ENCODE results near the gene TTC31.
"Not testable (repeated sequence)": the region's sequence is repeated elsewhere in the genome, so short reads cannot be mapped to it uniquely, and the experiment has no call there.

TTC31 gene

DNA sequence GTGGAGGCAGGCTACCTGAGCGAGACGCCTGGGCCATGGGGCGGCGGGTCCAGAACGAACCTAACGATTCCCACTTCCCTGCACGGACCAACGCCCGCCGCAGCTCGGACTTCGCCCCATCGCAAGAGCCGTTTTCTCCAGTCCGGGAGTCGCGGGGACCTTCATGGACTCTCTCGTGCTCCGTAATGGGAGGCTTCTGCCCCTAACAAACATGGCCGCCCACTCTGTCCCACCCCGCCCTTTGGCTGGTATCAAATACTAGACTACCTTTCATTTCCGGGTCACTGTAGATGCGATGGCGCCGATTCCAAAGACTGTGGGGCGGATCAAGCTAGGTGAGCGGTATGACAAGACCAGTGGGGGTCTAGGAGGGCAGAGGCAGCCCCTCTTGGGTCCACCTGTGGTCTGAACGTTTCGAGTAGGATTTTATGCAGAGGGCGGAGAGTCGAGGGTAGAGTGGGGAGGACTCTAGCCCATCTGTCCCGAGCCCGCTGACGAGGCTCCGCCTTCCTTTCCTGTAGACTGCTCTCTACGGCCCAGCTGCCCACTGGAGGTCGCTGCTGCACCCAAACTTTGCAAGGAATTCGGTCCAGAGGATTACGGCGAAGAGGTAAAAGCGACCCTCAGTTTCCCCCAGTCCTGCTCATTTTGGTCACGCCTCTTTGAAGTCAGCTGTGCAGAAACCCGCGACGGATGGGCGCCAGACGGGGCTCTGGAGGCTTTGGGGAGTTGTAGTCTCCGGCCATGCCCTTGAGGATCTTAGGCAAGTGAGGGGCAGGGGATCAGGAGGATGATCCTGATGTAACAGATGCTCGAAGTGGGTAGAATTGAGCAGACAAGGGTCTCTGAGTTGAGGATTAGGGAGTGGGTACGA lies at the start of gene TTC31, which contains the start of gene CCDC142:
Gene TTC31, plus strand, starts transcription at position 281 of the 874 bp plus-strand sequence. Its CDS starts 15 bp downstream, at position 296.
Gene CCDC142, minus strand, starts transcription at position 198 of the 874 bp plus-strand sequence. Its CDS starts 161 bp downstream, at position 37.
- peak; percentile 95 for DNase-seq

DNA sequence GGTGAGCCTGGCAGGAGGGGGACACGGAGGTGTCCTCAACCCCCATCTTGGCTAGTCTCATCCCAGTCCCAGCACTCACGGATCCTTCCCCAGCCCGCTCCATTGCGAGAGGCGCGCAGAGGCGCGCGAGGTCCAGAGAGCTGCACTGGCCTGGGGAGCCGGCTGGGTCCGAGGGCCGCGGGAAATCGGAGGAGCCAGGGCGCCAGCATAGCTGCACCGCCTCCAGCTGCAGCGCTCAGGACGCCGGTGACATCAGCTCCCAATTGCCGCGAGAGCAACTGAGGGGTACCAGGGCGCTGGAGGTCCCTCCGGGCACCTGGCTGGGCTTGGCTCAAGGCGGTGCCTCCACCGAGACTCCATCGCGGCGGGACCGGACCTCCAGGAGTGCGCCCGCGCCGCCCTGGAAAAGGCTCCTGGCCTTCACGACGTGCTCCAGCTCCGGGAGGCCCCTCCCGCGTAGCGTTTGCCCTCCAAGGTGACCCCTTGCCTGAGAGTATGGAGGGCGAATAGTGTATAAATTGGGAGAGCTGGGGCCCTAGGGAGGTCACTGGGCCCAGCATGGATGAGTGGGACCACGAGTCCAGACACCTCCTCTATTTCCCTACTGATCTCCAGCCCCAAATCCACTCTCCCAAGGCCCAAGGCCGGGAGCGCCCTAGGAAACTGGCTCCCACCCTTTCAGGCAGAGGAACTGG lies 46.6 kb upstream of the TTC31 start:
- no peak for DNase-seq

DNA sequence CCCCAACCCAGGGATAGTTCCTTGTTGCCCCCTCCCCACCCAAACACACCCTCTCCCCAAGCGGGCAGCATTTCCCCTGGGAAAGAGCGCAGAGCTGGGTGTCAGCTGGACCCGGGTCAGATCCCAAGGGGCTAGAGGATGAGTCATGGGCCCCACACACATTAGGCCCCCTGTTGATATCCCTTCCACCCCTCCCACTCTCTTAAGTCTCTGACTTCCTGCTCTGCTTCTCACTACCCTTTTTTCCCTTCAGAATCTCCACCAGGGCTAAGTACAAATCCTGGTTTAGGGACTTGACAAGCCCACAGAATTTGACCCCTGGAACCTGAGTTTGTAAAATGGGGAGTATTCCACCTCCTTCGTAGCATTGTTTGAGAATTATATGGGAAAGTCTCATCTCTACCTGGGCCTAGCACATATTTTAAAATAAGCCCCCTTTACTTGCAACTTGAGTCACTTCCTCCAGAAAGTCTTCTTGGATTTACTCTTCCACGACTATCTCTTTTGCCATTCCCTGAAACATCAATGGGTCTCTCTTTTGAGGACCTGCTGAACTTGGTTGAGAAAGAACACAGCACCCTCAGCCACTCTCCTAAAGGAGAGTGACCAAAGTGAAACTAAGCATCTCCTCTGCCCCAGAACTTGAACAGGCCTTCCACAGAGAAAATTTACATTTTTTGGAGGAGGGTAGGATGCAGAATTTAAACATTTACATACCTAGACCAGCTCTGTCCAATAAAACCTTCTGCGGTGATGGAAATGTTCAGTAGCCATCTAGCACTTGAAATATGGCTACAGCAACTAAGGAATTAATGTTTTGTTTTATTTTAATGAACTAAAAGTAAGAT lies 45.8 kb upstream of the TTC31 start:
- DNase-seq: no peak

- no peak for DNase-seq
These were observed 44.6 kb upstream of the TTC31 start for GRCh38 chr2:74438248-74438647.

DNA sequence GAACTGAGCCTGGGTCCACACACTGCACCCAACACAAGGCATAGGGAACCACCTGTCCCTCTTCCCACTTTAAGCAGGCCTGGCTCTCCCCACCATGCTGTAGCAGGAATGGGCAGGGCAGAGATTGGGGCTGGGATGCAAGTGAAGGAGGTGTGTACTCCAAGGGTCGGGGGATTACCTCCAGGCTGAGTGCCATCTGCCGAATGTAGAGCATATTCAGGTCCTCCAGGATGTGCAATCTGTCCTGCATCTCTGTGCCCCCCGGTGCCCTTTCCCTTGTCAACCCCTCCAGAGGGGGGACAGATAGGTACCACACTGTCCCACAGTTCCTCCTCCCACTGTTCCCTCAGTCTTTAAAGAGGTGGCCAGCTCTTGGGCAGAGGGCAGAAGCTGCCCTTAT lies 43.5 kb upstream of the TTC31 start:
- DNase-seq: no peak

DNA sequence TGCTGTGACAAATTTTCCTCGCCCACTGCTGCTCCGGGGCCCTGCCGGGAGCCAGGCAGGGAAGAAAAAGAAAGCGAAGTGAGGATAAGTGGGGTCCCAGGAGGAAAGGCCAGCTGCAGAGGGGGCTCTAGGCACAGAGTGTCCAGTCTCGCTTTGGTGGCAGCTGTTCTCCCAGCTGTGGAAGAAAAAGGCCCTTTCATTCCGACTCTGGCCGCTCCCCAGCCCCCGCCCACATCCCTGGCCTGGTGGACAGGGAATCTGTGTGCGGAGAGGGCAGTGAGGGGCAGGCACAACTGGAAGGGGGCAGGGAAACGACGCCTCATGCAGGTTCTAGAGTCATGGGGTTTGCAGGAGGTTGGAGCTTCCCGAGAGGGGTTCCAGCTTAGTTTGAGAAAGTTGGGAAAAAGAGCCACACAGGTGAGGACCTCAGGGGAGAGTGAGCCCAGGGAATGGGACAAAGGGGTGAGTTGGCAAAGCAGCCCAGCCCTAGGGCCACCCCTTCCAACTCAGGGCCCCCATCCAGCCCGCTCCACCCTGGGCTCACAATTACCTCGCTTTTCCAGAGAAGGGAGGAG lies 43.0 kb upstream of the TTC31 start:
- DNase-seq: no peak

DNA sequence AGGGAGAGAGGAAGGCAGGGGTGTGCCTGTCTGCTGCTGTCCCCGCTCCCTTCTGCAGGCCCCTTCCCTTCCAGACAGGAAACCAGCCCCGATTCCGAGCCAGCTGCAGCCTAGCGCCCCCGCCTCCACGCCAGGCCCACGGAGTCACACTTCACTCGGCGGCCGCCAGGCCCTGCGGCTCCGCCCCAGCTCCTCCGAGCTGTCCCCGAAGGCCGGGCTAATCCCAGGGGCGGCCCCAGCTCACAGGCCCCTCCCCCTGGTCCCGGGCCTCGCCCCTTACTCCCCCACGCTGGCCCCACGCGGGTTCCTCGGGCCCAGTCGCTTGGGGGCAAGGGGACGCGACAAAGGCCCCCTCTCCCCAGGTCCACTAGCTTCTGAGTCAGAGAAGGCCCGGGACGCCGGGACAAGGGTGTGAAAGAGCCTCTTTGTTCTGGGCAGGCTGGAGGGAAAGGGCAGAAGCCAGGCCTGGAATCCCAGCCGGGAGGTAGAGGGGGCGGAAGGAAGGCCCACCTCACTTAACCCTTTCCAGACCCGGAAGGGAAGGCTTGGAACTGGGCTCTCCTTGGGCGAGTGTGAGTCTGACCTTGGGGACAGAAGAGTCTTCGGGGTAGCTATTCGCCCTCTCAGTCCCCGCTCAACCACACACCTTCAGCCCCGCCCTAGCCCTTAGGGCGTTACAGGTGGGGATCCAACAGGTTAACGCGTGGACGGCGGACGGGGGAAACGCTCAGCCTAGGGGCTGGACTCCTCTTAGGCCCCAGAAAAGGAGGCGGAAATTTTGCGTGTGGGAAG lies 42.3 kb upstream of the TTC31 start:
- DNase-seq: peak; percentile 54

DNA sequence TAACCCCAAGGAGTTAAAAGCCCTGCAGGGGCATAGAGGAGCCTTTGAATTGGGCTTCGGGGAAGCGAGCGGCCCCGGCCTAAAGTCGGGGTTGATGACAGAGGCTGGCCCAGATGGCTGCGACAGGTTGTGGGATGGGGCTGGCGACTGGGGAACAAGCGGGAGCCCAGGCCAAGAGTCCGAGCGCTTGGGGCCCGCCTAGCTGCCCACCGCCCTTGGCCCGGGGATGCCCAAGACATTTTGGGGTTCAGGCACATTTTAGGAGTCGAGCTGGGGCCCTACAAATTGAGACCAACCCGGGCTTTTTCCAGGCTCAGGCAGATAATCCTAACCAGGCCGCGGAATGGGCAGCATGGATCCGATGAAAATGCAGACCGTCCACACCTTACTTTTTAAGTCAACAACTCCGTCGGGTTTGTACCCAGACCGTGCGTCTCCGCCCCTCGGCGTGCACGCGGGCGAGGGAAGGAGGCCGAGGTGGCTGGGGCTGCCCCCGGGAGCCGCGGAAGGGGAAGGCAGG lies 41.7 kb upstream of the TTC31 start:
- no peak for DNase-seq

GRCh38 chr2:74441690-74442482 lies 41.0 kb upstream of the TTC31 start, which contains the start of gene RTKN:
TSS of gene RTKN (minus strand) at chr2:74441937. CDS start at chr2:74441816, 121 bp downstream.
- DNase-seq: peak; percentile 28

GRCh38 chr2:74442483-74443297 lies 40.2 kb upstream of the TTC31 start:
- not testable (repeated sequence) for DNase-seq

- no peak for DNase-seq
These were observed 38.2 kb upstream of the TTC31 start for GRCh38 chr2:74444498-74445318.

DNA sequence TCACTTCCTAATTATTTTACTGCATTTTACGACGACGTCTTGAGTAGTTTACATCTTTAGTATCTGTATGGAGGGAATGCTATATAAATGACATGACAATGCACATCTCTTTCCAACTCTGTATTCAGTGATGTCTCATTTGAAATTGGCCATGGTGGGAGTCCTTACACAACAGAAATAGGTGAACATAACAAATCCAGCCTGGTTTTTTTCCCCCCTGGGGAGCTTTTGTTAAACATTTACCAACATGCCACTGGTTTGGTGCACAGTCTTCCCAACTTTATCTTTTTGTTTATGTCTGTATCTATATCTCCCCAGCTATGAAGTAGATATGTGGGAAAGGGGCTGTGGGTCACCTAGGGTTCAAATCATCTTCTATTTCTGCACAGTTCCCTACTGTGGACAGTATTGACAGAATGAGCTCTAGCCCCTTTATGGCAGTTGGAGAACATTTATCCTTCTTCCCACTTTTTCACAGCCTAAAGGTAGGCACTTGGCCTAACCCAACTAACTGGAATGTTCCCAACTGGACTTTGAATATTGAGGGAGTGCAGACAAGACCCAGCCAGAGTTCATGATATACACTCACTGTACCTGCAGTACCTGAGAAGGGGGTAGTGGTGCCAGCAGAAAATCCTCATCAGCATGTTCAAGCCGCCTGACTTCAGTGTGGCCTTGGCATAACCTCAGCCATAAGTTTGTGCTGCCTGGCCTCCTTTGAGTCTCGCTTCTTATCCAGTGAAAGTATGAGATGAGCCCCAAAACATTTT lies 35.5 kb upstream of the TTC31 start:
- no peak for DNase-seq

DNA sequence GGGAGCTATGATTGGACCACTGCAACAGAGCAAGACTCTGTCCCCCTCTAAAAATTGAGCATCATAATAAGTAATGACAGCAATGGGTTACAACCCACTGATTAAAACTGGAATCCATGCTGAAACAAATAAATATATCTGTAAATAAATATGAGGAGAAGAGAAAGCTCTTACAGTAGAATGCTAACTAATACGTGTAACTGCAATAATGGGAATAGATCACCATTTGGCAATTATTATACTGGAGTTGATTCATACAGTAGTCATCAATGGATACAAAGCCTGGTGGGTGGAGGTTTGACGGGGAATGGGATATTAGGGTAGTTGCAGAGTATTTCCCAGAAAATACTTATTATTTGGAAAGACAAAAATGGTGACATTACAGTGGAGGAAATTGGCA lies 34.1 kb upstream of the TTC31 start:
- no peak for DNase-seq

GRCh38 chr2:74450570-74451190 lies 32.2 kb upstream of the TTC31 start:
- no peak for DNase-seq

DNA sequence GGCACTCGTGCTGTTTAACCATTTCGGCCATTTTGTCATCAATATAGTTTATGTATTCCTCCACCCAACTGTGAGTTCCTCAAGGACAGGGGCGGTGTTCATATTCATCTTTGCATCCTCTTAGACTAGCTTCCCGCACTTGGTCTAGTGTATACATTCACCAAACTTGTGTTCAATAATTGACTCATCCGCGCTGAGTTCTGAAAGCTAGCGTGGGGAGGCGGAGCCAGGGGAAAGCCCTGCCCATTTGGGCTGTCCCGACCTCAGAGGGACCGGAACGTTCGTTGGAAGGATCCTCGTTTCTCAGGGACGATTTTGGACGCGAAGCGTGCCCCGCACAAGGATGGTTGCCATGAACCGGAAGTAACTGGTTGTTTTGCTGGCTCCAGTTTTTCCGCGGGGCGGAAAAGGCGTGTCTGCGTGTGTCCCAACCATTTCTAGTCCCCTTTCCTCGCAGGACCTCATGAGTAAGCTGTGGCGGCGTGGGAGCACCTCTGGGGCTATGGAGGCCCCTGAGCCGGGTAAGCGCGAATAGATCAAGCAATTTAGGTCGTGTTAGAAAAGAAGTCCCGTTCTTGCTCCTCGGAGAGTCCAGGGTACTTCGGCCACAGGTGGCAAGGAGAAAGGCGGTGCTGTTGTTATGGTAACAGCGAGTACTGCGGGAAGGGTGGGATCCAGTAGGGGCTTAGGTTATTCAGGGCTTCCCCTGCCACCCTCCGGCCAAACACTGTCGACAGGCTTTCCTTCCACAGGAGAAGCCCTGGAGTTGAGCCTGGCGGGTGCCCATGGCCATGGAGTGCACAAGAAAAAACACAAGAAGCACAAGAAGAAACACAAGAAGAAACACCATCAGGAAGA lies 28.0 kb upstream of the TTC31 start, which contains the start of gene INO80B:
Gene INO80B, plus strand, starts transcription at position 434 of the 858 bp plus-strand sequence. Its CDS starts 30 bp downstream, at position 464.
- DNase-seq: peak; percentile 97

DNA sequence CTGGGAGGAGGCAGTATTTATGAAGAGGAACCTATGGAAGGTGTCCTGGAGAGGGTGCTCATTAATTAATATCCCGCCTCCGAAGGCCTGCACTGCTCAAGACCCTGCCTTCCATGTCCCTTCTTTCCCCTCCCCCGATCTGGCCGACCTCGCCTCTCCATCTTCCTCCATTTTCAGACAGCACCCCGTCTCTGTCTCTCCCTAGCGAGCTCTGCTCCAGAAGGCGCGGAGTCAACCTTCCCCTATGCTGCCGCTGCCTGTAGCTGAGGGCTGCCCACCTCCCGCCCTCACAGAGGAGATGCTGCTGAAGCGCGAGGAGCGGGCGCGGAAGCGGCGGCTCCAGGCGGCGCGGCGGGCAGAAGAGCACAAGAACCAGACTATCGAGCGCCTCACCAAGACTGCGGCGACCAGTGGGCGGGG lies 25.7 kb upstream of the TTC31 start:
- DNase-seq: no peak

Data from CD4-positive, alpha-beta T cell treated with Interleukin-6 for 4 hours (primary cell).